Body of pancreas (tissue), 4 donors: Measurements from ENCODE around the gene CEP250. TPM values are rescaled to one million over a fixed set of nuclear protein-coding genes. Genes with fewer than 3 reads are reported as not detected.
"Not testable (repeated sequence)": the region's sequence is repeated elsewhere in the genome, so short reads cannot be mapped to it uniquely, and the experiment has no call there.

Source experiments
- ATAC-seq: fragments of 150-250 bp; one replicate; pipeline ENCODE4 v1.9.1; 2016
- DNase-seq, 4 donors: peaks; one replicate each; pipeline ENCODE4 v3.0.0-alpha.2; 2019
- H3K27ac ChIP-seq, 4 donors: fragments of 200-600 bp; sonication (generic); 1 replicate in 3 of 4; 2 replicates in 1 of 4; pipeline versions ENCODE4 v1.5.1 to v1.6.1; 2016 to 2019; ENCODE audit warnings: mild to moderate bottlenecking in 1 of 4, mixed read lengths in 1 of 4, moderate library complexity in 1 of 4
- H3K27me3 ChIP-seq, 2 donors: fragments of 200-600 bp; sonication (generic); one replicate each; pipeline ENCODE4 v1.6.0; 2016; ENCODE audit warnings: mild to moderate bottlenecking in 1 of 2
- H3K36me3 ChIP-seq, 2 donors: fragments of 200-600 bp; sonication (generic); replicated peaks in 1 of 2; 2 replicates each; pipeline ENCODE4 v1.5.1; 2016; ENCODE audit warnings: low read depth in 2 of 2; ENCODE audit not compliant: insufficient read depth in 1 of 2
- H3K4me1 ChIP-seq: fragments of 200-600 bp; sonication (generic); one replicate; pipeline ENCODE4 v1.6.0; 2016
- H3K4me3 ChIP-seq, 2 donors: fragments of 200-600 bp; sonication (generic); 1 replicate in 1 of 2; 2 replicates in 1 of 2; pipeline ENCODE4 v1.5.1; 2016 to 2019
- H3K9me3 ChIP-seq, 3 donors: fragments of 200-600 bp; sonication (generic); 1 replicate in 2 of 3; 2 replicates in 1 of 3; pipeline ENCODE4 v1.5.1; 2016
- POLR2A ChIP-seq, 3 donors: fragments of 450-650 bp; IDR thresholded peaks; one replicate each; pipeline ENCODE4 v1.6.1; 2016; ENCODE audit warnings: antibody characterized with exemption in 3 of 3, mild to moderate bottlenecking in 2 of 3
- WGBS, 2 donors: methylation state at CpG; one replicate each; pipeline ENCODE4 v1.1.5; 2017; 5-methylcytosine and 5-hydroxymethylcytosine counted together
- intact Hi-C: fragments of 100-400 bp; cut with DNase I; formaldehyde crosslinking; loops from one replicate; pipeline ENCODE4 v1.15.1; 2023
- total RNA-seq, 2 donors: library from RNA; depleted of rRNA; stranded (reverse); fragments of >200 nt; gene quantifications; one replicate each; pipeline ENCODE4 v1.1.0, GENCODE V29; 2016
- TF ChIP-seq, protein P1 (sequence below), 7 experiments: fragments of 450-650 bp in 4 of 7; fragments of 200-600 bp in 3 of 7; sonication (generic) in 3 of 7; IDR thresholded peaks; one replicate each; pipeline ENCODE4 v1.5.1; 2016 to 2019; ENCODE audit warnings: antibody characterized with exemption in 7 of 7

The CEP250 gene
- total RNA-seq, 2 donors from 2014 or later: 7.8 to 27.0 TPM

DNA sequence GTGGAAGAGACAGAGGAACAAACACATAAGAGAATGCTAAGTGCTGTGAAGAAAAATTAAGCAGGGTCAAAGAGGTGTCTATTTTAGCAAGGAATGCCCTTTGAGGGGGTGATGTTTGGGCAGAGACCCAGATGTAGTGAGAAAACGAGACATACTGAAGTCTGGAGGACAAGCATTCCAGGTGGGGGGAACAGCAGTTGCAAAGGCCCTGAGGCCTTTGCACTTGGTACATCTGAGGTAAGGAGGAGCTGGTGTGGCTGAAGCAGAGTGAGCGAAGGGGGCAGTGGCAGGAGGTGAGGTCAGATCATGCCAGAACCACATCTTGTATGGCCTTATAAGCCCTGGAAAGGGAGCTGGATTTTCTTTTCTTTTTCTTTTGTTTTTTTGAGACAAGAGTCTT is 11.2 kb upstream of the CEP250 start:
- H3K4me3 ChIP-seq: no peak overlapping the region
- no peak for TF ChIP-seq POLR2A (IDR thresholded peaks at IDR 0.05)
- TF ChIP-seq, protein P1, sequence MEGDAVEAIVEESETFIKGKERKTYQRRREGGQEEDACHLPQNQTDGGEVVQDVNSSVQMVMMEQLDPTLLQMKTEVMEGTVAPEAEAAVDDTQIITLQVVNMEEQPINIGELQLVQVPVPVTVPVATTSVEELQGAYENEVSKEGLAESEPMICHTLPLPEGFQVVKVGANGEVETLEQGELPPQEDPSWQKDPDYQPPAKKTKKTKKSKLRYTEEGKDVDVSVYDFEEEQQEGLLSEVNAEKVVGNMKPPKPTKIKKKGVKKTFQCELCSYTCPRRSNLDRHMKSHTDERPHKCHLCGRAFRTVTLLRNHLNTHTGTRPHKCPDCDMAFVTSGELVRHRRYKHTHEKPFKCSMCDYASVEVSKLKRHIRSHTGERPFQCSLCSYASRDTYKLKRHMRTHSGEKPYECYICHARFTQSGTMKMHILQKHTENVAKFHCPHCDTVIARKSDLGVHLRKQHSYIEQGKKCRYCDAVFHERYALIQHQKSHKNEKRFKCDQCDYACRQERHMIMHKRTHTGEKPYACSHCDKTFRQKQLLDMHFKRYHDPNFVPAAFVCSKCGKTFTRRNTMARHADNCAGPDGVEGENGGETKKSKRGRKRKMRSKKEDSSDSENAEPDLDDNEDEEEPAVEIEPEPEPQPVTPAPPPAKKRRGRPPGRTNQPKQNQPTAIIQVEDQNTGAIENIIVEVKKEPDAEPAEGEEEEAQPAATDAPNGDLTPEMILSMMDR (IDR thresholded peaks at IDR 0.05): no peak
- H3K27me3 ChIP-seq: no peaks in the 10 kb centered on the region
- no peak overlapping the region for H3K27ac ChIP-seq
- peaks cover 6% of the 10 kb centered on the region for H3K4me1 ChIP-seq
- WGBS, 2 donors: 62 to 67% methylated on average over 2 of the region's 2 CpGs
- H3K9me3 ChIP-seq: no peaks in the 10 kb centered on the region
- intact Hi-C loops: no loop called here
- DNase-seq (no peak), ATAC-seq (no peak)
- H3K36me3 ChIP-seq: no peaks in the 10 kb centered on the region

DNA sequence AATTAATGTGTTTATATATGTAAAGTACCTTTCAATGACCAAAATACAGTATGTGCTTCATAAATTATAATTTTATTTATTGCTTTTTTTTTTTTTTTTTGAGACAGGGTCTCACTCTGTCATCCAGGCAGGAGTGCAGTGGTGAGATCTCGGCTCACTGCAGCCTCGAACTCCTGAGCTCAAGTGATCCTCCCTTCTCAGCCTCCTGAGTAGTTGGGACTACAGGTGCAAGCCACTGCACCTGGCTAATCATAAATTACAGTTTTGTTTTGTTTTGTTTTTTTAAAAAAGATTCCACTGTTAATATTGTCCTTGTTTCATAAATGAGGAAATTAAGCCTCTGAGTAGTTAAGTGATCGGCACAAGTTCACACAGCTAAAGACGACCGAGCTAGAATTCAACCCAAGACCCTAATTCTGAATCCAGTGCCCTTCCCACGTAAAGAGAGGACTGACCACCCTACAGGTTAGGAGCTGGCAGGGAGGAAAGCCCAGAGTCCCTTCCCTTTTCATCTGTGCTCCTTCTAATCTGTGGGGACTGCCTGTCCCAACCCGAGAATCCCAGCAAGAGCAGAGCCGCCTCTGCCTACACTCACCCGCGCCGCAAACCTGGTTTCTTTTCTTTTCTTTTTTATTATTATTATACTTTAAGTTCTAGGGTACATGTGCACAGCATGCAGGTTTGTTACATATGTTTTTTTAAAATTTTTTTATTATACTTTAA is 8.9 kb upstream of the CEP250 start:
- Histone ChIP-seq H3K27ac (peak overlapping the region in 1 of 4 donors; percentile 26), H3K4me3 (no peak overlapping the region), H3K36me3 (no peaks in the 10 kb centered on the region), H3K27me3 (no peaks in the 10 kb centered on the region), H3K4me1 (peaks cover 4% of the 10 kb centered on the region), H3K9me3 (no peaks in the 10 kb centered on the region)
- ATAC-seq (peak; percentile 52), DNase-seq (no peak)
- TF ChIP-seq, protein P1 (IDR thresholded peaks at IDR 0.05): no peak
- TF ChIP-seq POLR2A (IDR thresholded peaks at IDR 0.05): no peak
- WGBS, 2 donors: 56 to 67% methylated on average over 11 of the region's 11 CpGs
- intact Hi-C loops: no loop called here

DNA sequence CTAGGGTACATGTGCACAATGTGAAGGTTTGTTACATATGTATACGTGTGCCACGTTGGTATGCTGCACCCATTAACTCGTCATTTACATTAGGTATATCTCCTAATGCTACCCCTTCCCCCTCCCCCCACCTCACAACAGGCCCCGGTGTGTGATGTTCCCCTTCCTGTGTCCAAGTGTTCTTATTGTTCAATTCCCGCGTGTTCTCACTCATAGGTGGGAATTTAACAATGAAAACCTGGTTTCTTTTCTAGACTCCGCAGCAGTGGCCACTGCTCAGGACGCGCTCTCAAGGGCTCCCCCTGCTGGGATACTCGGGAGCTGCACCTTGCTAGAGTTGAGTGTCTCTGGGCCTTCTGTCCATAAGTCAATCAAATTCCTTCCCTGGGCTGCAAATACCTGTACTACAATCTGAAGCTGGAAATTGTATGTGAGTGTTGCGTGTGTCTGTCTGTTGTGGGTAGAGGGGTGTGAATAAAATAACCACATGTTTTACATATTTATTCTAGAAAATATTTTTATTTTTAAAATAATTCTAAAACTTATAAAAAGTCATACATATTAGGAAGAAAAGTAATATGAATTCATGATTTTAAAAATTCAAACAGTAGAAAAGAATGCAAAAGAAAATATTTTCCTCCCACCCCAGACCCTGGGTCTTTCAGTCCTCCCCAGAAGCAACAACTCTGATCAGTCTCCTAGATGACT is 8.2 kb upstream of the CEP250 start:
- no peak overlapping the region for H3K4me3 ChIP-seq
- DNase-seq (peak; percentile 85 to 92 (median 90)), ATAC-seq (peak; percentile 94)
- TF ChIP-seq, protein P1 (IDR thresholded peaks at IDR 0.05): peak; percentile 83 to 99 (median 88)
- peak in 1 of 3 donors; percentile 30 for TF ChIP-seq POLR2A (IDR thresholded peaks at IDR 0.05)
- H3K36me3 ChIP-seq: no peaks in the 10 kb centered on the region
- no peaks in the 10 kb centered on the region for H3K9me3 ChIP-seq
- peaks cover 4% of the 10 kb centered on the region for H3K4me1 ChIP-seq
- intact Hi-C loops: no loop called here
- WGBS, 2 donors: 0% methylated on average over 11 of the region's 11 CpGs
- H3K27me3 ChIP-seq: no peaks in the 10 kb centered on the region
- peak overlapping the region in 1 of 4 donors; percentile 26 for H3K27ac ChIP-seq

DNA sequence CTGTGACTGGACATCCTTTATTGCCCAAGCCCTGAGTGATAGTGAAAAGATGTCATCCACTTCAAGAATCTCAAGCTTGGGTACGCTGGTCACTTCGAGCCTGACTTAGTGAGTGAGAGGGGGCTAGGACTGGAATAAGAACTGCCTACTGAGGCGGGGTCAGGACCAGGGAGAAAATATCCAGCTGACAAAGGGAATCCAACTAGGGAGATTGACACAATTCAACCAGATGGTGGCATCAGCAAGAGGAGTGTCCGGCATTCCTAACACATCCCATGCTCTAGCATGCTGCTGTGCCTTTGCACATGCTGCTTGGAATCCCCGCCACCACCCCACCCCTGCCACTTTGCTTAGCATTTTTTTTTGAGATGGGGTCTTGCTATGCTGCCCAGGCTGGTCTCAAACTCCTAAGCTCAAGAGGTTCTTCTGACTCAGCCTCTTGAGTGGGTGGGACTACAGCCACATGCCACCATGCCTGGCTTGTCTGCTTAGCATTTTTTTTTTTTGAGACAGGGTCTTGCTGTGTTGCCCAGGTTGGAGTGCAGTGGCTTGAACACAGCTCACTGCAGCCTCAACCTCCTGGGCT is 6.5 kb upstream of the CEP250 start:
- no peak for ATAC-seq
- WGBS, 2 donors: 89 to 93% methylated on average over 5 of the region's 5 CpGs

DNA sequence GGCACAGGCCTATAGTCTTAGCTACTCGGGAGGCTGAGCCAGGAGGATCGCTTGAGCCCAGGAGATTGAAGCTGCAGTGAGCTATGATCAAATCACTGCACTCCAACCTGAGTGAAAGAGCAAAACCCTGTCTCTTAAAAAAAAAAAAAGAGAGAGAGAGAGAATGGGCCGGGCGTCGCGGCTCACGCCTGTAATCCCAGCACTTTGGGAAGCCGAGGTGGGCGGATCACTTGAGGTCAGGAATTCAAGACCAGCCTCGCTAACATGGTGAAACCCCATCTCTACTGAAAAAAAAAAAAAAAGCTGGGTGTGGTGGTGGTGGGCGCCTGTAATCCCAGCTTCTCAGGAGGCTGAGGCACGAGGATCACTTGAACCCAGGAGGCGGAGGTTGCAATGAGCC is 5.5 kb upstream of the CEP250 start:
- not testable (repeated sequence) for H3K9me3 ChIP-seq, H3K4me3 ChIP-seq, H3K36me3 ChIP-seq, DNase-seq, ATAC-seq, H3K27me3 ChIP-seq, H3K27ac ChIP-seq
- H3K4me1 ChIP-seq: peaks cover 12% of the 10 kb centered on the region
- intact Hi-C loops: loop anchor here (10.0 kb wide), 1 partner anchor 305 kb away; the partner anchor contains the start of gene EDEM2
- WGBS, 2 donors: 83 to 84% methylated on average over 13 of the region's 13 CpGs

More for the DNA sequence above, 6.5 kb upstream of the CEP250 start:
- Histone ChIP-seq H3K4me3 (no peak overlapping the region), H3K36me3 (no peaks in the 10 kb centered on the region), H3K27ac (no peak overlapping the region), H3K9me3 (no peaks in the 10 kb centered on the region), H3K27me3 (no peaks in the 10 kb centered on the region), H3K4me1 (peaks cover 9% of the 10 kb centered on the region)
- no peak for TF ChIP-seq POLR2A (IDR thresholded peaks at IDR 0.05)
- TF ChIP-seq, protein P1 (IDR thresholded peaks at IDR 0.05): no peak
- DNase-seq: no peak
- intact Hi-C loops: no loop called here
